Panc1 (cell line): ENCODE results near the gene NFIB. TPM values are rescaled to one million over a fixed set of nuclear protein-coding genes. Genes with fewer than 3 reads are reported as not detected.
A peak's percentile ranks its signal among the peaks of the same experiment; 100 is the strongest.

Experiments
- ATAC-seq: fragments of 200-7000 bp; cut with Tn5 transposase; 2 replicates; pipeline ENCODE4 v1.9.1; 2020; ENCODE audit warnings: mild to moderate bottlenecking, moderate library complexity
- BruUV-seq: library from RNA; stranded (reverse); fragments of 400-500 nt; replicated peaks from 2 replicates; lab custom pipeline; 2021; lab: Mats Ljungman, UMichigan
- CTCF ChIA-PET: fragments of 300-600 bp; sonication (Branson Sonifier 250); formaldehyde crosslinking; loops from one replicate; lab custom pipeline; 2022; ENCODE audit warnings: antibody characterized with exemption; lab: Charles Lee
- POLR2A ChIA-PET: fragments of 300-600 bp; sonication (Branson Sonifier 250); formaldehyde crosslinking; loops from one replicate; lab custom pipeline; 2022; ENCODE audit warnings: antibody characterized with exemption; lab: Charles Lee
- DNase-seq: peaks from one replicate; pipeline ENCODE4 v3.0.0-alpha.2; 2010; ENCODE audit warnings: low read depth, low spot score
- H3K27ac ChIP-seq: 2 replicates; pipeline ENCODE4 v1.5.1; 2011; ENCODE audit warnings: mild to moderate bottlenecking, low read length, inconsistent platforms
- H3K27me3 ChIP-seq: fragments of 200-500 bp; sonication (Bioruptor generic); 2 replicates; pipeline ENCODE4 v1.6.0; 2014; ENCODE audit warnings: low read length, inconsistent platforms; ENCODE audit not compliant: control insufficient read depth, insufficient read depth
- H3K36me3 ChIP-seq: fragments of 200-500 bp; sonication (Bioruptor generic); 2 replicates; pipeline ENCODE4 v1.5.1; 2014; ENCODE audit warnings: inconsistent platforms, mild to moderate bottlenecking, low read length, moderate library complexity; ENCODE audit not compliant: control insufficient read depth, insufficient read depth
- H3K4me1 ChIP-seq: 2 replicates; pipeline ENCODE4 v1.5.1; 2011; ENCODE audit warnings: inconsistent platforms, mild to moderate bottlenecking, low read length, moderate library complexity; ENCODE audit not compliant: control insufficient read depth, insufficient read depth
- H3K4me3 ChIP-seq, 2 experiments: 2 replicates each; pipeline ENCODE4 v1.5.1; 2011 to 2012; ENCODE audit warnings: low read depth in 2 of 2, low read length in 2 of 2, mild to moderate bottlenecking in 2 of 2, inconsistent platforms in 1 of 2, moderate library complexity in 1 of 2
- H3K9me3 ChIP-seq: fragments of 200-500 bp; sonication (Bioruptor generic); 2 replicates; pipeline ENCODE4 v1.5.1; 2014; ENCODE audit warnings: low read depth, mild to moderate bottlenecking, inconsistent platforms, low read length, moderate library complexity; ENCODE audit not compliant: control insufficient read depth, insufficient read depth
- CTCF ChIP-seq: fragments of 450-650 bp; IDR thresholded peaks from 2 replicates; pipeline ENCODE4 v1.5.1; 2017; ENCODE audit warnings: mild to moderate bottlenecking
- POLR2AphosphoS5 ChIP-seq: IDR thresholded peaks from 2 replicates; pipeline ENCODE4 v1.6.1; 2012; ENCODE audit warnings: mild to moderate bottlenecking, low read depth, low read length, moderate library complexity
- SIN3A ChIP-seq: IDR thresholded peaks from 2 replicates; pipeline ENCODE4 v1.6.1; 2012; ENCODE audit warnings: low read depth, mild to moderate bottlenecking, low read length, moderate library complexity, borderline replicate concordance; ENCODE audit not compliant: insufficient read depth
- TCF7L2 ChIP-seq: IDR thresholded peaks from 2 replicates; pipeline ENCODE4 v1.6.1; 2011; ENCODE audit warnings: mild to moderate bottlenecking, low read depth, low read length, inconsistent platforms
- in situ Hi-C: cut with HindIII; loops from 2 replicates; pipeline ENCODE4 v1.10.0; 2016; ENCODE audit warnings: low sequenced_read_pairs, low pct_unique_long_range_greater_than_20kb
- intact Hi-C: fragments of 100-400 bp; cut with micrococcal nuclease; formaldehyde crosslinking; loops from one replicate; pipeline ENCODE4 v1.10.0; 2022; ENCODE audit not compliant: unreplicated experiment
- total RNA-seq: library from RNA; stranded (reverse); gene quantifications from one replicate; pipeline ENCODE4 v1.2.1, GENCODE V29; 2021; ENCODE audit not compliant: unreplicated experiment
- TF ChIP-seq, protein P1 (sequence below), 2 experiments: IDR thresholded peaks; 2 replicates each; pipeline ENCODE4 v1.6.1; 2011 to 2012; ENCODE audit warnings: low read depth in 2 of 2, control low read depth in 1 of 2, low read length in 1 of 2, mild to moderate bottlenecking in 1 of 2, moderate library complexity in 1 of 2; ENCODE audit not compliant: insufficient read depth in 1 of 2

NFIB gene
- total RNA-seq, 1 experiment from 2014 or later: 26.7 TPM

- ATAC-seq (no peak), DNase-seq (no peak)
- peaks cover 4% of the 10 kb centered on the region; the same call in 1 of the 2 replicates for H3K4me1 ChIP-seq
- TF ChIP-seq SIN3A: no peak
- no peak for TF ChIP-seq POLR2AphosphoS5
- TF ChIP-seq, protein P1, sequence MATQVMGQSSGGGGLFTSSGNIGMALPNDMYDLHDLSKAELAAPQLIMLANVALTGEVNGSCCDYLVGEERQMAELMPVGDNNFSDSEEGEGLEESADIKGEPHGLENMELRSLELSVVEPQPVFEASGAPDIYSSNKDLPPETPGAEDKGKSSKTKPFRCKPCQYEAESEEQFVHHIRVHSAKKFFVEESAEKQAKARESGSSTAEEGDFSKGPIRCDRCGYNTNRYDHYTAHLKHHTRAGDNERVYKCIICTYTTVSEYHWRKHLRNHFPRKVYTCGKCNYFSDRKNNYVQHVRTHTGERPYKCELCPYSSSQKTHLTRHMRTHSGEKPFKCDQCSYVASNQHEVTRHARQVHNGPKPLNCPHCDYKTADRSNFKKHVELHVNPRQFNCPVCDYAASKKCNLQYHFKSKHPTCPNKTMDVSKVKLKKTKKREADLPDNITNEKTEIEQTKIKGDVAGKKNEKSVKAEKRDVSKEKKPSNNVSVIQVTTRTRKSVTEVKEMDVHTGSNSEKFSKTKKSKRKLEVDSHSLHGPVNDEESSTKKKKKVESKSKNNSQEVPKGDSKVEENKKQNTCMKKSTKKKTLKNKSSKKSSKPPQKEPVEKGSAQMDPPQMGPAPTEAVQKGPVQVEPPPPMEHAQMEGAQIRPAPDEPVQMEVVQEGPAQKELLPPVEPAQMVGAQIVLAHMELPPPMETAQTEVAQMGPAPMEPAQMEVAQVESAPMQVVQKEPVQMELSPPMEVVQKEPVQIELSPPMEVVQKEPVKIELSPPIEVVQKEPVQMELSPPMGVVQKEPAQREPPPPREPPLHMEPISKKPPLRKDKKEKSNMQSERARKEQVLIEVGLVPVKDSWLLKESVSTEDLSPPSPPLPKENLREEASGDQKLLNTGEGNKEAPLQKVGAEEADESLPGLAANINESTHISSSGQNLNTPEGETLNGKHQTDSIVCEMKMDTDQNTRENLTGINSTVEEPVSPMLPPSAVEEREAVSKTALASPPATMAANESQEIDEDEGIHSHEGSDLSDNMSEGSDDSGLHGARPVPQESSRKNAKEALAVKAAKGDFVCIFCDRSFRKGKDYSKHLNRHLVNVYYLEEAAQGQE (IDR thresholded peaks at IDR 0.05; ENCODE audit: insufficient read depth in 1 of 2, low read depth in 2 of 2, low read length in 1 of 2): no peak
- no peak for TF ChIP-seq CTCF
- TF ChIP-seq TCF7L2: no peak
- intact Hi-C loops: no loop called here
- ChIA-PET CTCF (no interaction called here), POLR2A (no interaction called here)
- in situ Hi-C loops: no loop called here
- BruUV-seq: no TSS peak
- no peaks in the 10 kb centered on the region for H3K27me3 ChIP-seq
- no peaks in the 10 kb centered on the region for H3K9me3 ChIP-seq
- no peaks in the 10 kb centered on the region for H3K36me3 ChIP-seq
- H3K4me3 ChIP-seq: no peak overlapping the region
- H3K27ac ChIP-seq: peak overlapping the region; percentile 29; the same call in 1 of the 2 replicates
Measured at GRCh38 chr9:14249527-14249926, 64.4 kb downstream of the NFIB start.

DNA sequence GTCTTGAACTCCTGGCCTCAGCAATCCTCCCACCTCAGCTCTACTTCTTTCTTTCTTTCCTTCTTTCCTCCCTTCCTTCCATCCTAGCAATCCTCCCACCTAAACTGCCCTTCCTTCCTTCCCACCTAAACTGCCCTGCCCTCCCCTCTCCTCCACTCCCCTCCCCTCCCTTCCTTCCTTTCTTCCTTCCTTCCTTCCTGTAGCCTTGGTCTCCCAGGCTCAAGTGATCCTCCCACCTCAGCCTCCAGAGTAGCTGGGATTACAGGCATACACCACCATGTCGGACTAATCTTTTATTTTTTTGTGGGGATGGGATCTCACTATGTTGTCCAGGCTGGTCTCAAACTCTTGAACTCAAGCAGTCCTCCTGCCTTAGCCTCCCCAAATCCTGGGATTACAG, 65.8 kb downstream of the NFIB start:
- H3K4me3 ChIP-seq: no peak overlapping the region

More for the DNA sequence above, 65.8 kb downstream of the NFIB start:
- CTCF ChIA-PET: interaction anchor here (0.6 kb wide), 1 partner anchor 57 kb away, joined by 4 read pairs; no protein-coding TSS in a partner anchor
- BruUV-seq: no TSS peak
- H3K27ac ChIP-seq: no peak overlapping the region
- ATAC-seq: no peak
- in situ Hi-C loops (no loop called here), intact Hi-C loops (no loop called here)
- H3K27me3 ChIP-seq: no peaks in the 10 kb centered on the region
- DNase-seq: no peak
- H3K36me3 ChIP-seq: no peaks in the 10 kb centered on the region
- H3K4me1 ChIP-seq: peaks cover 4% of the 10 kb centered on the region; the same call in 1 of the 2 replicates
- no peak for TF ChIP-seq TCF7L2
- TF ChIP-seq, protein P1 (IDR thresholded peaks at IDR 0.05; ENCODE audit: insufficient read depth in 1 of 2, low read depth in 2 of 2, low read length in 1 of 2): no peak
- no peak for TF ChIP-seq SIN3A
- no peak for TF ChIP-seq POLR2AphosphoS5
- POLR2A ChIA-PET: no interaction called here
- no peaks in the 10 kb centered on the region for H3K9me3 ChIP-seq
